ENCODE results near the gene CDIP1. TPM values are rescaled to one million over a fixed set of nuclear protein-coding genes. Genes with fewer than 3 reads are reported as not detected.

Gene CDIP1
- total and polyA plus RNA-seq, 12 donors, result 28.2 to 59.5 (median 46.1) TPM

GRCh38 chr16:4509420-4509819 lies 29.2 kb downstream of the CDIP1 start:
- 91 to 93% methylated on average over 8 of the region's 8 CpGs for WGBS, 2 donors
- TF ChIP-seq CTCF (IDR thresholded peaks at IDR 0.05), result no peak
- Histone ChIP-seq H3K36me3 (peaks cover 5 to 90% (median 26%) of the 10 kb centered on the region in 9 donors), H3K4me1 (peaks cover 26 to 55% (median 42%) of the 10 kb centered on the region in 9 donors), H3K27ac (no peak overlapping the region), H3K4me3 (no peak overlapping the region), H3K9me3 (no peaks in the 10 kb centered on the region), H3K27me3 (no peaks in the 10 kb centered on the region)
- no peak for ATAC-seq
- DNase-seq, result no peak
- intact Hi-C loops (cut with DNase I), result loop anchor here in 5 of 10 donors (5.0 to 10.0 kb wide), 3 partner anchors 38 to 445 kb away; partner anchors contain the start of gene SEC14L5 (in 1 of the 5)

- Histone ChIP-seq H3K9me3 (no peaks in the 10 kb centered on the region), H3K27me3 (no peaks in the 10 kb centered on the region), H3K4me3 (no peak overlapping the region), H3K27ac (no peak overlapping the region), H3K4me1 (peaks cover 20 to 55% (median 39%) of the 10 kb centered on the region in 9 donors), H3K36me3 (peaks cover 5 to 86% (median 26%) of the 10 kb centered on the region in 9 donors)
- 97 to 99% methylated on average over 3 of the region's 3 CpGs for WGBS, 2 donors
- DNase-seq, result no peak
- intact Hi-C loops (cut with DNase I), result loop anchor here in 5 of 10 donors (5.0 to 10.0 kb wide), 3 partner anchors 38 to 446 kb away; partner anchors contain the start of gene SEC14L5 (in 1 of the 5)
- no peak for TF ChIP-seq CTCF (IDR thresholded peaks at IDR 0.05)
- no peak for ATAC-seq
These were observed 29.8 kb downstream of the CDIP1 start for GRCh38 chr16:4508806-4509205.

- H3K27ac ChIP-seq, result no peak overlapping the region
- H3K36me3 ChIP-seq, result peaks cover 5 to 78% (median 26%) of the 10 kb centered on the region in 9 donors
- no peaks in the 10 kb centered on the region for H3K27me3 ChIP-seq
- H3K4me1 ChIP-seq, result peaks cover 10 to 55% (median 38%) of the 10 kb centered on the region in 9 donors
- no peak for DNase-seq
- intact Hi-C loops (cut with DNase I), result loop anchor here in 6 of 10 donors (2.0 to 10.0 kb wide), 4 partner anchors 40 to 447 kb away; partner anchors contain the start of gene SEC14L5 (in 1 of the 6)
- 91 to 93% methylated on average over 17 of the region's 17 CpGs for WGBS, 2 donors
- no peaks in the 10 kb centered on the region for H3K9me3 ChIP-seq
- TF ChIP-seq CTCF (IDR thresholded peaks at IDR 0.05), result no peak
- no peak for ATAC-seq
- H3K4me3 ChIP-seq, result no peak overlapping the region
These were observed 30.8 kb downstream of the CDIP1 start for GRCh38 chr16:4507588-4508345.

- H3K9me3 ChIP-seq, result no peaks in the 10 kb centered on the region
- WGBS, 2 donors, result 6% methylated on average over 3 of the region's 3 CpGs
- H3K36me3 ChIP-seq, result peaks cover 5 to 65% (median 26%) of the 10 kb centered on the region in 9 donors
- DNase-seq (peak in 1 of 2 donors; percentile 67), ATAC-seq (peak; percentile 58 to 87 (median 77))
- TF ChIP-seq CTCF (IDR thresholded peaks at IDR 0.05), result peak; percentile 65 to 85 (median 79)
- intact Hi-C loops (cut with DNase I), result loop anchor here in 7 of 10 donors (1.0 to 10.0 kb wide), 5 partner anchors 41 to 448 kb away; partner anchors contain the start of gene SEC14L5 (in 1 of the 7)
- peak overlapping the region in 4 of 10 donors; percentile 3 to 93 (median 27) for H3K27ac ChIP-seq
- no peaks in the 10 kb centered on the region for H3K27me3 ChIP-seq
- no peak overlapping the region for H3K4me3 ChIP-seq
- H3K4me1 ChIP-seq, result peaks cover 8 to 63% (median 40%) of the 10 kb centered on the region in 9 donors
These were observed 32.1 kb downstream of the CDIP1 start for GRCh38 chr16:4506450-4506849.

Data from heart right ventricle (tissue), 16 donors.